ENCODE data around the gene CALM1. TPM values are rescaled to one million over a fixed set of nuclear protein-coding genes. Genes with fewer than 3 reads are reported as not detected.
A peak's percentile ranks its signal among the peaks of the same experiment; 100 is the strongest.

The CALM1 gene
- total RNA-seq, 1 donor from 2014 or later, result 590 TPM

GRCh38 chr14:90424075-90424474, 27.2 kb downstream of the CALM1 start:
- TF ChIP-seq CTCF (IDR thresholded peaks at IDR 0.05; ENCODE audit: partially characterized antibody, unreplicated experiment), result no peak
- H3K27ac Mint-ChIP-seq (ENCODE audit: unreplicated experiment), result no peak overlapping the region
- H3K4me3 Mint-ChIP-seq (ENCODE audit: unreplicated experiment), result no peak overlapping the region
- no peak for DNase-seq
- H3K36me3 Mint-ChIP-seq (ENCODE audit: unreplicated experiment), result peaks cover 5% of the 10 kb centered on the region
- H3K4me1 Mint-ChIP-seq (ENCODE audit: low read depth, unreplicated experiment), result peaks cover 22% of the 10 kb centered on the region
- H3K9me3 Mint-ChIP-seq (ENCODE audit: unreplicated experiment), result no peaks in the 10 kb centered on the region
- H3K27me3 Mint-ChIP-seq (ENCODE audit: unreplicated experiment), result peaks cover 6% of the 10 kb centered on the region

DNA sequence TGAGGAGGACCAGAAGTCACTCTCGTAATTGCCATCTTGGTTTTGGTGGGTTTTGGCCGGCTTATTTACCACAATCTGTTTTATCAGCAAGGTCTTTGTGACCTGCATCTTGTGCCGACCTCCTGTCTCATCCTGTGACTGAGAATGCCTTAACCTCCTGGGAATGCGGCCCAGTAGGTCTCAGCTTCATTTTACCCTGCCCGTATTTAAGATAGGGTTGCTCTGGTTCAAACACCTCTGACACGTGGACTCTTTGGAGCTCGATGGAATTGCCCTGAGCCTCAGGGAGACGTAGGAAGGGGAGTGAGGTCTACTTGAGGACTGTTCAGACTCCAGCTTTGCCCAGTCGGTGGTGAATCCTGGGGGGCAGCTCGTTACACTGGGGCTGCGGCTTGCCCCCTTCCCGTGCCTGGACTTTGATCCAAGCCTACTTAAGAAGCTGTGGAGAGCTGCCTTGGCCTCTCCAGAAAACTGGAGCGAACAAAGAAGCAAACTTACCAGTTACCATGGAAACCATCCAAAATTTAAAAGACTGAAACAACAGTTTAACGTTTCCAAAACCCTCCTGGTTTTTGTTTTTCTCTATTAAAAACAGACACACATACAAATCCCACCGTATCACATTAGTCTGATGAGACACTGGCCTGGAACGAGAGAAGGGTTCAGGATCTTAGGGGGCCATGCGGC, 28.0 kb downstream of the CALM1 start:
- Mint-ChIP-seq H3K27ac (ENCODE audit: unreplicated experiment) (peak overlapping the region; percentile 43), H3K27me3 (ENCODE audit: unreplicated experiment) (peaks cover 6% of the 10 kb centered on the region), H3K4me3 (ENCODE audit: unreplicated experiment) (no peak overlapping the region), H3K9me3 (ENCODE audit: unreplicated experiment) (no peaks in the 10 kb centered on the region), H3K36me3 (ENCODE audit: unreplicated experiment) (peaks cover 5% of the 10 kb centered on the region), H3K4me1 (ENCODE audit: low read depth, unreplicated experiment) (peaks cover 22% of the 10 kb centered on the region)
- TF ChIP-seq CTCF (IDR thresholded peaks at IDR 0.05; ENCODE audit: partially characterized antibody, unreplicated experiment), result no peak
- no peak for DNase-seq

DNA sequence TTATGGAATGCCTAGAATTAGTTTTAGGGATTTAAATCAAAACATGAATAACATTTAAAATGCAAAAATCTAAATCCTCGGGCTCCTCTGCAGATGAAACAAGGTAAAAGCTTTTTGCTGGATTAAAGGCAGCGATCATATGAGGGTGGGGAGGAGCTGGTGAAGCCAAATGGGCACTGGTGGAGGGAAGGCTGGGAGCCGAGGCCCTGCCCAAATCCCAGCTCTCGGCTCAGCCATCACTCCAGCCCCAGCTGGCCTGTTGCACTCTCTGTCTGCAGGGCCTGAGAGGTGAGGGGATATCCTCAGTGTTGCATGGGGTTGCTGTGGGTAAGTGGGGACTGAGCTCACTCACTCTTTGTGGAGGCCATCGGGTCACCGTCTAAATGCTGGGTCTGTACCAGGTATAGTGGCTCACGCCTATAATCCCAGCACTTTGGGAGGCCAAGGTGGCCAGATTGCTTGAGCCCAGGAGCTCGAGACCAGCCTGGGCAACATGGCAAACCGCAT, 28.6 kb downstream of the CALM1 start:
- TF ChIP-seq CTCF (IDR thresholded peaks at IDR 0.05; ENCODE audit: partially characterized antibody, unreplicated experiment), result no peak
- peaks cover 5% of the 10 kb centered on the region for H3K36me3 Mint-ChIP-seq (ENCODE audit: unreplicated experiment)
- H3K4me3 Mint-ChIP-seq (ENCODE audit: unreplicated experiment), result no peak overlapping the region
- H3K27ac Mint-ChIP-seq (ENCODE audit: unreplicated experiment), result no peak overlapping the region
- DNase-seq, result no peak
- peaks cover under 1% of the 10 kb centered on the region for H3K9me3 Mint-ChIP-seq (ENCODE audit: unreplicated experiment)
- peaks cover 22% of the 10 kb centered on the region for H3K4me1 Mint-ChIP-seq (ENCODE audit: low read depth, unreplicated experiment)
- H3K27me3 Mint-ChIP-seq (ENCODE audit: unreplicated experiment), result peaks cover 8% of the 10 kb centered on the region

DNA sequence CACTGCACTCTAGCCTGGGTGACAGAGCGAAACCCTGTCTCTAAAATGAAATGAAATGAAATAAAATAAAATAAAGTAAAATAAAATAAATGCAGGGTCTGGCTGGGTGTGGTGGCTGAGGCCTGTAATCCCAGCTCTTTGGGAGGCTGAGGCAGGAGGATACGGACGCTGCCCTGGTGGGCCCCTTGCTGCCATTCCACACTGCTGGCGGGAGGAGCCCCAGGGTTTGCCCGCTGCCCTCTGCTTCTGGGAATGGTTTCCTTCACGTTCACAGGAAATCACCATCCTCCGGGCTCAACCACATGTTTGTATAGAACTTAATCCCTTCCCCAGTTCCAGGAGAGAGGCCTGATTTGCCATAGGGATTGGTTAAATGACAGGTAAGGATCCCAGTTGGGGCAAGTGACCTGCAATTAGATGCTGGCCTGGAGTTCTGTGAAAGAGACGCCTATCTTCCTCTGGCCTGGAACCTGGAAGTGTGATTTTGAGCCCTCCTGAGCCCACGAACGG, 29.3 kb downstream of the CALM1 start:
- no peak overlapping the region for H3K27ac Mint-ChIP-seq (ENCODE audit: unreplicated experiment)
- peaks cover 10% of the 10 kb centered on the region for H3K27me3 Mint-ChIP-seq (ENCODE audit: unreplicated experiment)
- peaks cover 1% of the 10 kb centered on the region for H3K9me3 Mint-ChIP-seq (ENCODE audit: unreplicated experiment)
- TF ChIP-seq CTCF (IDR thresholded peaks at IDR 0.05; ENCODE audit: partially characterized antibody, unreplicated experiment), result no peak
- no peak for DNase-seq
- peaks cover 5% of the 10 kb centered on the region for H3K36me3 Mint-ChIP-seq (ENCODE audit: unreplicated experiment)
- H3K4me3 Mint-ChIP-seq (ENCODE audit: unreplicated experiment), result no peak overlapping the region
- peaks cover 18% of the 10 kb centered on the region for H3K4me1 Mint-ChIP-seq (ENCODE audit: low read depth, unreplicated experiment)

- Mint-ChIP-seq H3K4me1 (ENCODE audit: low read depth, unreplicated experiment) (peaks cover 14% of the 10 kb centered on the region), H3K27me3 (ENCODE audit: unreplicated experiment) (peaks cover 7% of the 10 kb centered on the region), H3K9me3 (ENCODE audit: unreplicated experiment) (peaks cover 1% of the 10 kb centered on the region), H3K4me3 (ENCODE audit: unreplicated experiment) (no peak overlapping the region), H3K36me3 (ENCODE audit: unreplicated experiment) (peaks cover 5% of the 10 kb centered on the region), H3K27ac (ENCODE audit: unreplicated experiment) (no peak overlapping the region)
- no peak for TF ChIP-seq CTCF (IDR thresholded peaks at IDR 0.05; ENCODE audit: partially characterized antibody, unreplicated experiment)
- no peak for DNase-seq
These were observed 29.8 kb downstream of the CALM1 start for GRCh38 chr14:90426663-90427062.

Data from glutamatergic neuron (in vitro differentiated cells).